HFF-Myc (cell line): ENCODE results near the gene EDEM1.
"Not testable (repeated sequence)": the region's sequence is repeated elsewhere in the genome, so short reads cannot be mapped to it uniquely, and the experiment has no call there.

Experiments
- DNase-seq: peaks from one replicate; pipeline ENCODE4 v3.0.0-alpha.2; 2011; ENCODE audit warnings: low read depth; ENCODE audit errors: extremely low read depth
- H3K4me3 ChIP-seq: replicated peaks from 2 replicates; pipeline ENCODE4 v1.5.1; 2011; ENCODE audit warnings: low read depth, mild to moderate bottlenecking, control low read depth, low read length
- TF ChIP-seq, protein P1 (sequence below): IDR thresholded peaks from 2 replicates; pipeline ENCODE4 v1.5.1; 2012; ENCODE audit warnings: mild to moderate bottlenecking, low read depth, low read length, control low read depth; ENCODE audit errors: missing control alignments

Gene EDEM1

DNA sequence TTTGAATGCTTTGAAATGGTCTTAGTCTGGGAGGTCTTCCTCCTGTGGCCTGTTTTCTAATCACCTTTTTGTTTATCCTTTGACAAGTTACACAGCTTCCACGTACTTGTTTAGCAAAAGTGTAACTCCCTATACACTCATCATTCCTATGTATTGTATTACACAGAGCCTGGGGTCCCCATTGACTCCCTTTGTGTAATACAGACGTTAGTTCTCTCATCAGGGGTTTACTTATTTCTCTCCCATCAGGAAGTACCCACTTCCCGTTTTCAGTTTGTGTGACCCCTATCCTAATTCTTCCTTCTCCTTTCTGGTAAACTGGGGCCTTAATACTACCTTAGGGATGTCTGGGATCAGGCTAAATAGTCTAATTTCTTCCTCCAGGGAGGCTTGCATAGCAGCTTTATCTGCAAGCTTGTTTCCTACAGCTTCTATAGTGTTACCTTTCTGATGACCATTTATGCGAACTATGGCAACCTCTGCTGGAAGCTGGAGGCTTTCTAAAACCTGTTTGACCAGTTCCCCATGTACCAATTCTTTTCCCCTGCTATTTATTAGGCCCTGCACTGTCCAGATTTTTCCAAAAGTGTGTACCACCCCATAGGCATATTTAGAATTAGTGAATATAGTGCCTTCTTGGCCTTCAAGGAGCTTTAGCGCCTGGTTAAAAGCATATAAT is 43.1 kb upstream of the EDEM1 start:
- H3K4me3 ChIP-seq, result no peak overlapping the region
- TF ChIP-seq, protein P1, sequence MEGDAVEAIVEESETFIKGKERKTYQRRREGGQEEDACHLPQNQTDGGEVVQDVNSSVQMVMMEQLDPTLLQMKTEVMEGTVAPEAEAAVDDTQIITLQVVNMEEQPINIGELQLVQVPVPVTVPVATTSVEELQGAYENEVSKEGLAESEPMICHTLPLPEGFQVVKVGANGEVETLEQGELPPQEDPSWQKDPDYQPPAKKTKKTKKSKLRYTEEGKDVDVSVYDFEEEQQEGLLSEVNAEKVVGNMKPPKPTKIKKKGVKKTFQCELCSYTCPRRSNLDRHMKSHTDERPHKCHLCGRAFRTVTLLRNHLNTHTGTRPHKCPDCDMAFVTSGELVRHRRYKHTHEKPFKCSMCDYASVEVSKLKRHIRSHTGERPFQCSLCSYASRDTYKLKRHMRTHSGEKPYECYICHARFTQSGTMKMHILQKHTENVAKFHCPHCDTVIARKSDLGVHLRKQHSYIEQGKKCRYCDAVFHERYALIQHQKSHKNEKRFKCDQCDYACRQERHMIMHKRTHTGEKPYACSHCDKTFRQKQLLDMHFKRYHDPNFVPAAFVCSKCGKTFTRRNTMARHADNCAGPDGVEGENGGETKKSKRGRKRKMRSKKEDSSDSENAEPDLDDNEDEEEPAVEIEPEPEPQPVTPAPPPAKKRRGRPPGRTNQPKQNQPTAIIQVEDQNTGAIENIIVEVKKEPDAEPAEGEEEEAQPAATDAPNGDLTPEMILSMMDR, result no peak

DNA sequence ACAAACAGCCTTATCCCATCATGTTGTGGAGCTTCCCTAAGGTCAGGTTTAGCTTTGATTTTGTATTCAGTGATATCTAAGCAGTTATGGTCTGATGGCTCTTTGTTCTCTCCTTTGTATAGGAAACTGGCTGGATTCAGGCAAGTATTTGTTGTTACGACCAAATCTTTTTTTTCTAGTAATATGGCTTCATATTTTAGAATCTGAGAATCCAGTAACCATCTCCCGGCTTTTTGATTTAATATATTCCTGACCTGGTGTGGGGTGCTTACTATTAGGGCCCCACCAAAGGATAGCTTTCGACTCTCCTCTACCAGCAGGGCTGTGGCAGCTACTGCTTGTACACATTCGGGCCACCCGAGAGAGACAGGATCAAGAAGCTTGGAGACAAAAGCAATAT is 42.4 kb upstream of the EDEM1 start:
- no peak for DNase-seq
- TF ChIP-seq, protein P1, result no peak
- no peak overlapping the region for H3K4me3 ChIP-seq

More for the DNA sequence above, 43.1 kb upstream of the EDEM1 start:
- no peak for DNase-seq

DNA sequence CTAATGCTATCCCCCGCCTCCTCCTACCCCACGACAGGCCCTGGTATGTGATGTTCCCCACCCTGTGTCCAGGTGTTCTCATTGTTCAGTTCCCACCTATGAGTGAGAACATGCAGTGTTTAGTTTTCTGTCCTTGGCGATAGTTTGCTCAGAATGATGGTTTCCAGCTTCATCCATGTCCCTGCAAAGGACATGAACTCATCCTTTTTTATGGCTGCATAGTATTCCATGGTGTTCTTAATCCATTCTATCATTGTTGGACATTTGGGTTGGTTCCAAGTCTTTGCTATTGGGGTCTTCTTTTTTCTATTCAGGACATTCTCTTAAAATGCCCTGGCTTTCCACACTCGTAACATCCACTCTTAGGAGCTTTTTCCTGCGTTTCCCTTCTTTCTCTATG is 40.4 kb upstream of the EDEM1 start:
- not testable (repeated sequence) for H3K4me3 ChIP-seq, DNase-seq

DNA sequence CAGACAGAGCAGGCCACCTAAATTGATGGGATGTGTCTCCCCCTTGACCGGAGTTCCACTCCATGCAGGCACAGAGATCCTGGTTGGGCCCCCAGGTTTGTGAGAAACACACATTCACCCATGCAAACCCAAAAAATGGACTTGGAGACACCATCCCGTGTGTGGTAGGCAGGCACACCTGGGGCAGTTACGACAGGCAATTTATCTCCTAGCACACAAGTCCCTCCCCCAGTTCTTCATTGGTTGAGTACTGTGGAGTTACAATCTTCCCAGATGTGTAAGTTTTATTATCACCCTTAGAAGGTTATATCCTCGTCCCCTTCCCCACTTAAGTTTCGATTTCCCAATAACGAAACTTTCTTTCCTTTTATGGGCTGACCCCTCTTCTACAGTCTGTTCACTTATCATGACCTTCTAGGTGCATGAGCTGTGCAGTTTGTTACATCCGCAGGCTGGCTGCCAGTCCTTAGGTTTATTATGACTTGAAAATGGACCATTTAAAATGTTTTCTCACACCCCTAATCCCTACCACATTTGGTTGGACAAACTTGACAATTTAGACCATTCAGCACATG is 38.1 kb upstream of the EDEM1 start:
- TF ChIP-seq, protein P1, result no peak
- DNase-seq, result no peak
- no peak overlapping the region for H3K4me3 ChIP-seq

DNA sequence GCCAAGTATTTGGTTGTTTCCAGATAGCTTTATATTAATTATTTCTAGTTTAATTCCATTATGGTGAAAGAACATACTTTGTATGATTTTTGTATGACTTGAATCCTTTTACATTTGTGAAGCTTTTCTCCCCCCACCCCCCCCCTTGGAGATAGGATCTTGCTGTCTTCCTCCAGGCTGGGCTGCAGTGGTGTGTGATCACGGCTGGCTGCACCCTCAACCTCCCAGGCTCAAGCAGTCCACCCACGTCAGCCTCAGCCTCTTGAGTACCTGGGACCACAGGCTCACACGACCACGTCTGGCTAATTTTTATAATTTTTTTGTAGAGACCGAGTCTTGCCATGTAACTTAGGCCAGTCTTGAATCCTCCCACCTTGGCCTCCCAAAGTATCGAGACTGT is 35.9 kb upstream of the EDEM1 start:
- TF ChIP-seq, protein P1, result no peak
- DNase-seq, result no peak
- H3K4me3 ChIP-seq, result no peak overlapping the region

DNA sequence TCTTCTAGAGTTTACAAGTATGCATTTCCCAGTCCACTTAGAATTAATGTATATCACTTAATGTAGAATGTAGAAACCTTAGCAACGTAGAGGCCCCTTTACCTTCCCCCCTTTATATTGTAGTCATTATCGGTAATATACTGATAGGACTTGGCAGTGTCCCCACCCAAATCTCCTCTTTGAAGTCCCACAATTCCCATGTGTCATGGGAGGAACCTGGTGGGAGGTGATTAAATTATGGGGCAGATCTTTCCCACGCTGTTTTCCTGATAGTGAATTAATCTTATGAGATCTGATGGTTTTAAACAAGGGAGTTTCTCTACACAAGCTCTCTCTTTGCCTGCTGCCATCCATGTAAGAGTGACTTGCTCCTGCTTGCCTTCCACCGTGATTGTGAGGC is 34.4 kb upstream of the EDEM1 start:
- no peak for DNase-seq
- no peak overlapping the region for H3K4me3 ChIP-seq
- TF ChIP-seq, protein P1, result no peak

DNA sequence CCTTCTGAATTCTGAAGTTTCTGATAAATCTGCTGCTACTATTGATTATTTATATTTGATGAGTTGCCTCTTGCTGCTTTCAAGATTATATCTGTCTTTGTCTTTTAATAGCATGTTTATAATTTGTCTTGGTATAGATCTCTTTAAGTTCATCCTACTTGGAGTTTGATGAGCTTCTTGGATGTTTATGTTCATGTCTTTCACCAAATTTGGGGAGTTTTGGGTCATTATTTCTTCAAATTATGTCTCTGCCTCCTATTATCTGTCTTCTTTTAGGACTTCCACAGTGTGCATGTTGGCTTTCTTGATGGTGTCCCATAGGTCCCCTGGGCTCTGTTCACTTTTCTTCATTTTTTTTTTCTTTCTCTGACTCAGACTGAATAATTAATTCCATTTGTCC is 32.3 kb upstream of the EDEM1 start:
- DNase-seq, result no peak
- TF ChIP-seq, protein P1, result no peak
- H3K4me3 ChIP-seq, result no peak overlapping the region
